Left ventricle myocardium superior (tissue), 1 donor: ENCODE measurements around the gene TEPSIN. TPM values are rescaled to one million over a fixed set of nuclear protein-coding genes. Genes with fewer than 3 reads are reported as not detected.

ENCODE experiments used
- ATAC-seq: fragments of 200-7000 bp; cut with Tn5 transposase; one replicate; pipeline ENCODE4 v1.9.1; 2020; ENCODE audit warnings: mild to moderate bottlenecking, moderate library complexity
- DNase-seq: peaks from one replicate; pipeline ENCODE4 v3.0.0-alpha.2; 2020
- intact Hi-C: fragments of 100-400 bp; cut with micrococcal nuclease; formaldehyde crosslinking; loops from one replicate; pipeline ENCODE4 v1.11.0; 2022
- total RNA-seq: library from RNA; stranded (reverse); fragmentation: NEBNext Ultra II Directional; extraction: Animal tissue kit (Norgen Biotek cat#: 25700); gene quantifications from one replicate; pipeline ENCODE4 v1.2.1, GENCODE V29; 2021
- donor health status: DM: no; HTN: yes; CAD: no; lungs with severe emphysema.

Gene TEPSIN
- total RNA-seq, 1 donor from 2014 or later, result 13.8 TPM

DNA sequence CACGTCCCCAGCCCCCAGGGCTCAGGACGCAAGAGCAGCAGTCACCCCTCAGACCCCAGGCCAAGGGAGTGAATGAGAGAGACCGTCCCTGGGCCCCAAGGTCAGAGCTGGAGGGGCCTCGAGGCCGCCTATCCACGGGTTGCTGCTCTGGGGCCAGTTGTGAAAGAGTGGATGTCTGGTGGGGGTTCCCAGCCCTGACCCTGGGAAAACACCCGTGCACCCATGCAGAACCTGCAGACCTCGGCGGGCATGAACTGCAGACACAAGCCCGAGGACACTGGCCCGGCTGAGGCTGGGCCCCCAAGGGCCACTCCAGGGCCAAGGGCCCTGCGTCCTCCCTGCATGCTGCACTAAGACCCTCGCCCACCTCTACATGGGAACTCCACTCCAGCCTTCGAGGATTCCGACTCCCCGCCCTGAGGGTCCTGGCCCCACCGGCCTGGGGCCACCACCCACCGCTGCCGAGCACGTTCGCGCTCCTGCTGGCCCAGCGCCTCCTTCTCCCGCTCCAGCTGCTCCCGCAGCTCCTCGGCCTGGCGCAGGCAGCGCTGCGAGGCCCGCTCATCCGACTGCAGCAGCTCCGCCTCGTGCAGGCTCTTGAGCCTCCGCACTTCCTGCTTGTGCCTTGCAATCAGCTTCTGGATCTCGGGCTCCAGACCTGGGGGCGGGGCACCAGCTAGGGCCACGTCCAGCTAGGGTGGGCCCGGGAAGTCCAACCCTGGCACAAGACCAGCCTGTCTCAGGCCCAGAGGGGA is 45.2 kb downstream of the TEPSIN start:
- intact Hi-C loops, result no loop called here
- DNase-seq (no peak), ATAC-seq (no peak)

DNA sequence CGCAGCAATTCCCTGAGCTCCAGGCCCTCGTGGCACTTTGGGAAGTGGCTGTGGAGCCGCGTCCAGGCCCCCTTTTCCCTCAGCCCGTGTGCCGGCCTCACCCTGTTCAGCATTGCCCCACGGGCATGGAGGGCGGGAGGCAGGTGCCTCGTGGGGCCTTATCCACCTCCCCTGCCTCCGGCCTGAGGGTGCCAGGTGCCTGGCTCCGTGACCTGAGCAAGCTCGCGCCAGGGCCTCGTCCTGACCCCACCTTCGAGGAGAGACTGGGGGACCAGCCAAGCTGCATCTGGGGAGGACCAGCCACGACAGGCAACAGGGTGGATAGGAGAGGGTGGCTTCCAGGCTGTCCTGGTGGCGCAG is 45.8 kb downstream of the TEPSIN start:
- intact Hi-C loops, result no loop called here
- DNase-seq, result no peak
- ATAC-seq, result no peak

DNA sequence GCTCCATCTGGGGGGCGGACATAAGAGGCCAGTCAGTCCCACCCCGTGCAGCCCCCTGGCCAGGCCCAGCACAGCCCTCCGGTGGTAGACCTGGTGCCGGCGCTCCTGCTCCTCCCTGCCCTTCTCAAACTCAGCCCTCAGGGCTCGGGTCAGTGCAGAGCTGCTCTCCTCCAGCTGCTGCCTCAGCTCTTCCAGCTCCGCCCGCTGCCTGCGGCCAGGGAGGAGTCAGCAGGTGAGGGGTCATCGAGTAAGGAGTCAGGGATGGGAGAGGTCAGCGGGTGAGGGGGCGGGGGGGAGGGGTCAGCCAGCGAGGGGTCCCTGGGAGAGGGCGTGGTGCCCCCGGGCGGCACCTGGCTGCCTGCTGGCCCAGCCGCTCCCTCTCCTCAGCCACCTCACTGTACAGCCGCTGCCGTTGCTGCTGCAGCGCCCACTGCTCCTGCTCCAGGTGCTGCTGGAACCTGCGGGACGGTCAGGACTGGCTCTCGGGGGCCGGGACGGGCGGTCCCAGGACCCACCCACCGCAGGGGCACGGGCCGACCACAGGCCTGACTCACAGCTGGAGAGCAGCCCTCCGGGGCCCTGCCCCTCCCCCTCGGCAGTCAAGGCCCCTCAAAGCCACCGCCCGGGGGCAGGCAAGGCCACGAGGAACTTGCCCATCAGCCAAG is 46.3 kb downstream of the TEPSIN start:
- DNase-seq (no peak), ATAC-seq (no peak)
- intact Hi-C loops, result no loop called here

DNA sequence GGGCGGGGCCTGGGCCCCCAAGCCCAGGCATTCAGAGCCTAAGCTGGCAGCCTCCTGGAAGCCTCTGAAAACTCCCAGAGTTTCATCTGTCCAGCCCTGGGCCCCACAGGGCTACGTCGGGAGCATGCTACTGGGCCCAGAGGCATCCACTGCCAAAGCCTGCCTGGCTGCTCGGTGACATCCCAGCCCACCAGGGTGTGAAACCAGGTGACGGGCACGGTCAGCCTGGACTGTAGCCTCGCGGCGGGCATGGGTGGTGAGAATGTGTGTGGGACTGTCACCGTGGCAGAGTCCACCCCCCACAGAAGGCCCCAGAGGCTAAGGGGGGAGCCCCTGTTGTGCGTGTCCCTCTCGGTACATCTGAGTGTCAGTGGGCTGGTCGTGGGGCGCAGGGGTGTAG is 47.2 kb downstream of the TEPSIN start:
- DNase-seq (no peak), ATAC-seq (no peak)
- intact Hi-C loops, result no loop called here

DNA sequence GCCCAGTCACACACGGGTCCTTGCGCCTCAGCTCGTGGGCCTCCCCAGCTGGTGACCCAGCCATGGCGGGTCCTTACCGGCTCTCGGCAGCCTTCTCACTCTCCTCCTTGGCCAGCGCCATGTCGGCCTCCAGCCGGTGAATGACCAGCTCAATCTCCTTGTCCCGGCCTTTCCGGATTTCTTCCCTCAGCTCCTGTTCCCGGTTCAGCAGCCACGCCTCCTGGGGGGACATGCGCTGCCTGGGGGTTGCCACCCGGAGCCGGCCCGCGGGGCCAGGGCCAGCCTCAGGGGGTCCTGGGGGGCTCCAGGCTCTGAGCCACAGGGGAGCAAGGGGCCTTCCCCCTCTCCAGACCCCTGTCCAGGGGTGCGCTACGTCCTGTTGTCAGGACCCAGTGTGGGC is 47.7 kb downstream of the TEPSIN start:
- DNase-seq (no peak), ATAC-seq (no peak)
- intact Hi-C loops, result no loop called here

DNA sequence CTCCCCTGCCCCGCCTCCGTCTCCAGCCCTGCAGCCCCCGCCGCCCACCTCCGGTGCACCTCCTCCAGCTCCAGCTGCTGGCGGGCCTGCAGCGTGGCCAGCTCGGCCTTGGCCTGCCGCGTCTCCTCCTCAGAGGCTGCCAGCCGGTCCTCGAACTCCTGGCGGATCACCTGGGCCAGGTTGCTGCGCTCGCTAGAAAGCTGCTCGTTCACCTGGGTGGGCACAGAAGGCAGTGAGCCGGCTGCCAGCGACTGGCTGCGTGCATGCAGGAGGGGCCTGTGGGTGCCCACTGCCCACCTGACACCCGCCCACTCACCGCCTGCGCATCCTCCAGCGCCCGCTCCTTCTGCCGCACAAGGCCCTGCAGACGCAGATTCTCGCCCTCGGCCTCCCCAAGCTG is 48.3 kb downstream of the TEPSIN start:
- DNase-seq (no peak), ATAC-seq (no peak)
- intact Hi-C loops, result no loop called here

DNA sequence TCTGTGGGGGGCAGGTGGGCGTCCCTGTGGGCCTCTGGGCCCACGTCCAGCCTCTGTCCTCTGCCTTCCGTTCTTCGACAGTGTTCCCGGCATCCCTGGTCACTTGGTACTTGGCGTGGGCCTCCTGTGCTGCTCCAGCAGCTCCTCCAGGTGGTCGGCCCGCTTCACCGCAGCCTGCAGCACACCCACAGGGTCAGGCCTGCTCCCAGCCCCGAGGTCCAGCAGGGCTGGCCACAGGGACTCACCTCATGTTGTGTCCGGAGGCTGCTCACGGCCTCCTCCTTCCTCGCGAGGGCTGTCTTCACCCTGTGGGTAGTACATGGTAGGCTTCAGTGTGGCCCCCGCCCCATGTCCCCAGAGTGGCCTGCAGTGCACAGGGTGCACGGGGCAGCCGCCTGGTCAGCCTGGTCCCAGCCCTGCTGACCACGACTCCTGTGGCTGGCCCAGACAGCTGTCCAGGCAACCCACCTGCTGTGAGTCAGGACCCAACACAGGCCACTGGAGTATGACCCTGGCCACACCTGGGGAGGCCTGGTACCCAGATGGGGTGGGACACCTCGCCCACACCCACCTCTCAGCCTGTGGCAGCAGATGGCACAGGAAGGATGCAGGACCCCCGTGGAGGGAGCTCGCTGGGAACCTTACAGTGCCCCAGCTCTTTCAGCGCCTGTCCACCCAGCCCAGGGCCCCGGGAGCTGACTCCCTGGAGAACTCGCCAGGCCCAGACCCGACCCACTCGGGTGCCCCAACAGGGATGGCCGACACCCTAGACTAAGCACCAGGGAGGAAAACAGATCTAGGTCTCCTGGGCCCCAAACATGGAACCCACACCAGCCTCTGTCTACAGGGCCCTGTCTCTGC is 49.0 kb downstream of the TEPSIN start:
- intact Hi-C loops, result no loop called here
- no peak for ATAC-seq
- no peak for DNase-seq

DNA sequence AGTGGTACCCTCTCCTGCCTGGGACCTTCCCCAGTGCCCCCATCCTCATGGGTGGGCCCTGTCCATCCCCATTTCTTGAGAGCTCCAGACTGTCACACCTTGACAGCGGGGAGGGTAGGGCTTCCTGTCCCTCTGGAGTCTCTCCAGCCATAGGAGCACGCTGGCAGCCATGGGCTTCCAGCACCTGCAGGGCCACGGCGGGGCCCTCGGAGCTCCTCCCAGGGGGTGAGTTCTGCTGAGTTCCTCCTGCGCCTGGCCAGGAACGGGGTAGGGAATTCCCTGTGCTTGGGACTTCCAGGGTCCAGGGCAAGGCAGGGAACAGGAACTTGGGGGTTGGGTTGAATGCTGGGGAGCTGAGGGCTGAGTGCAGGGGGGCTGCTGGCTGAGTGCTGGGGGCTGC is 49.8 kb downstream of the TEPSIN start:
- DNase-seq, result no peak
- intact Hi-C loops, result no loop called here
- no peak for ATAC-seq

DNA sequence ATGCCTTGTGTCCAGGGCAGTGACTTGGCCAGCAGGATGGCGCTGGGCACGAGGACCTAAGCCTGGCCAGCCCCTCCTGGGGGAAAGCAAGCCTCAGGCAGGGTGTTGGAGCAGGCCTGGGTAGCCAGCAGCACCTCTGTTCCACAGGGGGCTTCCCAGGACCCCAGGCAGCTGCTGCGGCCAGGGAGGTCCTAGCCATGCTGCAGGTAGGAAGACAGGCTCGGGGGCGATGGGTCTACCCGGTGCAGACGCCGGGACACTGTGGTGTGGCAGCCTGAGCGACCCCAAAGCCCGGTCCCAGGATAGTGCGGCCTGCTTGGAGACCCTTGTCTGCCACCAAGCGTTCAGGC is 50.4 kb downstream of the TEPSIN start:
- ATAC-seq, result no peak
- intact Hi-C loops, result no loop called here
- DNase-seq, result no peak

DNA sequence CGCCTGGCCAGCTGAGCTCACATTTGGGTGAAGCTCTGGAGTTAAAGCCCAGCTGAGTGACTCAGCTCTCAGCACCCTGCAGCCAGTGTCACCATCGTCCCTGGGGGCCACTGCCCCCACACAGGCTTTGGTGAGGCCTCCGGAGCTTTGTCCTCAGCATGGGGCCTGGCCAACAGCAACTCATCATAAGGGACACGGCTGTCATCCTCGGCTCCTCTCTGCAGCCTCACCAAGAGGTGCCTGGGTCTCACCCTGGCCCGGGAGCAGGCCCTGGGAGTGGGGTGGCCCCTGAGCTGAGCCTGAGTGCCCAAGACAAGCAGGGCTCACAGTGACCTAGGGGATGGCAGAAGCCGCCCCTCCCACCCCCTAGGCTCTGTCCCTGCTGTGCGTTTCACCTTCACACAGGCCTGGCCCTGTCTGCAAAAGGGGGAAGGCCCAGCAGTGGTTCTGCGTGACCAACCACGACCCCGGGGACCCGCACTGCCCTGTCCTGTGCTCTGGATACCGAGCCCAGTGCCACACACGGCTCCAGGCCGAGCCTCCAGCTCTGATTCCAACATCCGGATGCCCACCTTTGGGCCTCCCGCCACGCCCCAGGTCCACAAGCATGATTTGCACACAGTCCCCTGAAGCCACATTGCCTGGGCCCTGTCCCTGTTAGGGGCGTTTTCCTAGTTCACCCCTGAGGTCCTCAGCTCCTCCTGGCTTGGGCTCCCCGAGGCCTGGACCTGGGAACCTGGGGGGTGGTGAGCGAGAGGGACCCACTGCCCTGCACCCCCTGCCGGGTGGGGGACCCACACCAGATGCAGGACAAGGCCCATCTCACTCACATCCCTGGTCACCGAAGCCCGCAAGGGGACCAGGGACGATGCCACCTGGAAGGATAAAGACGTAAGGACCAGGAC is 51.0 kb downstream of the TEPSIN start:
- DNase-seq (no peak), ATAC-seq (no peak)
- intact Hi-C loops, result no loop called here

DNA sequence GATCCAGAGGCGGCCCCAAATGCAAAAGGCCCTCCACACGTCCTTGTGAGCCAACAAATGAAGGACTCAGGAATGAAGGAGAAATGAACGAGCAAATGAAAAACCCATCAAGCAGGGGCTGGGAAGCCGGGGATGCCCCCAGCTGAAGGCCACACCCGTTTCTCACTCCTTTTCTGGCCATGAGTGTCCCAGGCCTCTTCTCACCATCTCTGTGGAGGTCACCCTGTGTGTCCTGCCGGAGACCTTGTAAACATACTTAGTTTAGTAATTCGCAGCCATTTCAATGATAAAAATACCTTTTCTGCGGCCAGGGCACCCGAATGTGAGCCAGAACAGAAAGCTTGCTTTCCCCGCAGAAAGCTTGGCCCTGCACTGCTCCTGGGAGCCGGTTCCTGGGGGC is 51.7 kb downstream of the TEPSIN start:
- no peak for ATAC-seq

DNA sequence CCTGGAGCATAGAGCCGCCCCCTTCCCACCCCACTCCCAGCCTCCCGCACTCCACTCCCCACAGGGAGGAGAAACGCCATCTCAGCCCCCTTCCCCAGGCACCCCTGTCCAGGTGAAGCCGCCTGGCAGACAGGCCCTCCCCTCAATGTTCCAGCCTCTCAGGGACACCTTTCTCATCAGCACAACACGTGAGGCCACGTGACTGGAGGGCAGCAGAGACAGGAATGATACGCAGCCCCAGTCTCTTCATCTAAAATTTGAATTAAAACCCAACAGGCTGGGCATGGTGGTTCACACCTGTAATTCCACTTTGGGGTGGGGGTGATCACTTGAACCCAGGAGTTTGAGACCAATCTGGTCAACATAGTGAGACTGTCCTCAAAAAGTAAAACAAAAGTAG is 52.7 kb downstream of the TEPSIN start:
- DNase-seq, result no peak
- no peak for ATAC-seq

More for the DNA sequence above, 51.7 kb downstream of the TEPSIN start:
- no peak for DNase-seq
- intact Hi-C loops, result no loop called here

DNA sequence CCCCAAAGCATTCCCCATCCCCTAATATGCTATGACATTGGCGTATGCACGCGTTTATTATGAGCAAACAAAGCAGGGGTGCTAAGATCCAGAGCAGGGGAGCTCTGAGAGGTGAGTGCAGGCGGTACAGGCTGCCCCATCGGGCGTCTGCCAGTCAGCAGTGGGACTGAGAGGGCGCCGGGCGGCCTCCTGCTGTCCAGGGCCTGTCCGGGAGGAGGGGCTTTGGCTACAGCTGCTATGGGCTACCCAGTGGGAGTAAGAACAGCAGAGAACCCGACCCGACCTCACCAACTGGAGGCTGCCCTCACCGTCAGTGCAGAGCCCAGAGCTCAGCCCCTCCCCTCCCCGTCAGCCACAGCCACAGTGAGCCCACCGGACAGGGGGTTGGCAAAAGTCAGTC is 54.3 kb downstream of the TEPSIN start:
- intact Hi-C loops, result no loop called here
- DNase-seq (no peak), ATAC-seq (no peak)

More for the DNA sequence above, 52.7 kb downstream of the TEPSIN start:
- intact Hi-C loops, result no loop called here

DNA sequence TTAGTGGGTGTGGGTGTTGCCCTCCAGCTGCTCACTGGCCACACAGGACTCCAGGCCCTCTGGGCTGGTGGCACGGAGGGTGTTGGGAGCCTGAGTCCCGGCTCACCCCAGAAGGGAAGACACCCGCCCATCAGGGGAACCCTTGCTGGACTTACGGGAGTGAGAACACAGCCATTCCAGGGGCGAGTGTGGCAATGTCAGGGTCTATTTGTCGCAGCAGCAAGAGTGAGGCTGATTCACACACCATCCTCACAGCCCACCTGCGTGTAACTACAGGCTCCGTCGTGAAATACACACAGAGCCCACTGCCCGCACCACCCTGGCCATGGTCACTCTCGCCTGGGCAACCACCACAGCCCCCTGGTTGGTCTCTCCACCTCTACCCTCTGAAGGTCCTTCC is 55.0 kb downstream of the TEPSIN start:
- DNase-seq, result no peak
- ATAC-seq, result no peak
- intact Hi-C loops, result no loop called here

DNA sequence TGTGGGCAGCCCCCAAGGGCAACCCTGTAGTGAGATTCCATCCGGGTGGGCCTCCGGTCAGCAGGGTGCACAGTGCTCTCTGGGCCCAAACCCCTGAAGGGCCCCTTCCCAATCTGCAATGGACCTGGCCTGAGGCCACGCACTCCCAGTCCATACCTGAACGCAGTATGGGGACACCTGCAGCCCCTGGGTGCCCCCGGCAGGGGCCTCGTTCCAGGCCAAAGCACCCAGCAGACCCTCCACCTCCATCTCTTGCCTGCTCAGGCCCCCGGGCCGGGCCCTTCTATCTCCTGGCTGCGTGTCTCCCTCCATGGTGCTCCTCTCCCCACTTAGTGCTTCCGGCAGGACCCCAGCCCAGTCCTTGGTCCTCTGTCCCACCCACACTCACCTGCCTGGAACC is 55.5 kb downstream of the TEPSIN start:
- no peak for ATAC-seq
- intact Hi-C loops, result no loop called here
- DNase-seq, result no peak

DNA sequence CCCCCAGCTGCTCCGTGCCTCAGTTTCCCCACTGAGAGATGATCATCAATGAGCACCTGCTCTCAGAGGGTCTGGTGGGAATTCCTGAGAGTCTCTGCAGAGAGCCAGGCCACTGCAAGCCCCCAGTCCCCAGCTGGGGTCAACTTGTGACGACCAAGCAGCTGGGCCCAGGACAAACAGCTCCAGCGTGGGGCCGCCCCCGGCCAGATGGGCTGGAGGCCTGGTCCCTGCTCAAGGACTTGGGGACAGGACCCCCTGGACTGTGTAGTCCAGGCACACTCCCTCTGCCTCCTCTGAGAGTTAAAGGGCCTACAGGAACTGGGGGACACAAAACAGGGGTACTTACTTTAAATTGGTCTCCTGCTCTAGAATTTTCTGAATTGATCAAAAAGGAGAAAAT is 56.3 kb downstream of the TEPSIN start:
- intact Hi-C loops, result no loop called here
- DNase-seq (no peak), ATAC-seq (no peak)

DNA sequence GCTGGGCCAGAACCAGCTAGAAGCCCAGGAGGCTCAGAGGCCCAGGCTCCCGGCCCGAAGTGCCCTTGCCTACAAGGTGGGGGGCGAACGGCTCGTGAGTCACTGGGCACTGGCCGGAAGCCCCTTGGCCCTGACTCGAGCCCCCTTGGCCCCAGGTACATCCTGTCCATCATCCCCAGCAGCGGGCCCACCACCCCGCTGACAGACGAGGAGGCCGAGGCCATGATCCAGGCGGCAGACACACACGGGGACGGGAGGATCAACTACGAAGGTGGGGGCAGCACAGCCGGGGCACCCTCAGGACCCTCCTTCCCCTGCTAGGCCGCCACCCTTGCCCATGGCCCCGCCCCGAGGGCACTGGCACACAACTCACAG is 57.1 kb downstream of the TEPSIN start:
- ATAC-seq (no peak), DNase-seq (no peak)
- intact Hi-C loops, result no loop called here

DNA sequence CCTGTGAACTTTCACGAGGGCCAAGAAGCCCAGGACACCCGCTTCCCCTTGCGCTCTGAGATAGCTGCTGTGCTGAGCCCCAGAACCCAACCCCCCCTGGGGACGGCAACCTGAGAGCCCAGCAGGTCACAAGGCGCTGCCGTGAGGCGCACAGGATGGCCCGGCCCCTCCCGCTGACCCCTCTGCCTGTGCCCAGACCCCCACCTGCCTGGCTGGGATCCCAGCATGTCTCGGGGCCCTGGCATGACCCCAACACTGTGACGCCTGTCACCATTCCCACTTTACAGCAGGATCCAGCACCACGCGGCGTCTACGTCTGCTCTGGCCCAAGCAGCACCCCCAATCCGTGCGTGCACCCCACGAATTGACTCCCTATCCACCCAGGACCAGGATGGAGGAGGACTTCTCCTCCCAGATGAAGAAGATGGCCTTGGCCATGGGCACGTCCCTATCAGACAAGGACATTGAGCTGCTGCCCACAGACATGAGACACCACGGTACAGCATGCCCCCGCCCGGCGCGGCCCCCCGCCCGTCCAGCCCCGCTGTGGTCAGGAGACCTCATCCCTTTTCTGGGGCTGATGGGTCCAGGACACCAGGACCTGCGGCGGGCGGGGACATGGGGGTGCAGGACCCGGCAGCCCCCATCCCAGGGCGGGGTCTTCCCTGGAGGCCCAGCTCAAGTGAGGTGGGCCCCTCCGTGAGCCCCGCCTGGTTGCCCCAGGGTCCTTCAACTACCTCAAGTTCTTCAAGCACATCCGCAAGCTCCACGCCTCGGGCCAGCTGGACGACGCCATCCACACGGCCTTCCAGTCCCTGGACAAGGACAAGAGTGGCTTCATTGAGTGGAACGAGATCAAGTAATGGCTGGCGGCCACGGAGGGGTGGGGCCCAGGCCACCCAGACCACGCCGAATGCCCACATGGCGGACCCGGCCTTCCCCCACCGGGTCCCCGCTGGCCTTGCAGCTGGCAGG is 57.7 kb downstream of the TEPSIN start:
- intact Hi-C loops, result no loop called here
- ATAC-seq (no peak), DNase-seq (no peak)
